DND-41 (cell line): ENCODE results near the gene IGSF21.

Source experiments
- ATAC-seq: fragments of 200-7000 bp; cut with Tn5 transposase; 3 replicates; pipeline ENCODE4 v1.9.1; 2021; ENCODE audit warnings: low read depth; ENCODE audit not compliant: insufficient read depth
- DNase-seq: peaks from one replicate; pipeline ENCODE4 v3.0.0-alpha.2; 2020
- H2AFZ ChIP-seq: 2 replicates; pipeline ENCODE4 v1.6.0; 2012; ENCODE audit warnings: low read depth, low read length
- H3K27ac ChIP-seq: 2 replicates; pipeline ENCODE4 v1.5.1; 2012; ENCODE audit warnings: low read length, inconsistent platforms
- H3K27me3 ChIP-seq: fragments of 200-600 bp; sonication (generic); 2 replicates; pipeline ENCODE4 v1.6.0; 2012; ENCODE audit warnings: low read length, mild to moderate bottlenecking, inconsistent platforms; ENCODE audit not compliant: insufficient read depth, poor library complexity
- H3K36me3 ChIP-seq: 2 replicates; pipeline ENCODE4 v1.5.1; 2012; ENCODE audit warnings: low read length, inconsistent platforms; ENCODE audit not compliant: insufficient read depth
- H3K4me1 ChIP-seq: 2 replicates; pipeline ENCODE4 v1.5.1; 2012; ENCODE audit warnings: mild to moderate bottlenecking, low read length; ENCODE audit not compliant: insufficient read depth
- H3K4me2 ChIP-seq: 2 replicates; pipeline ENCODE4 v1.6.0; 2012; ENCODE audit warnings: mild to moderate bottlenecking, moderate library complexity, low read length, inconsistent platforms; ENCODE audit not compliant: insufficient read depth
- H3K4me3 ChIP-seq, 2 experiments: fragments of 200-600 bp in 1 of 2; shearing (Covaris generic) in 1 of 2; 2 replicates each; pipeline ENCODE4 v1.5.1; 2012 to 2016; ENCODE audit warnings: inconsistent platforms in 2 of 2, low read length in 2 of 2, mild to moderate bottlenecking in 2 of 2, low read depth in 1 of 2, moderate library complexity in 1 of 2
- H3K79me2 ChIP-seq: 2 replicates; pipeline ENCODE4 v1.6.0; 2012; ENCODE audit warnings: low read length, inconsistent platforms; ENCODE audit not compliant: insufficient read depth
- H3K9ac ChIP-seq: 2 replicates; pipeline ENCODE4 v1.6.0; 2012; ENCODE audit warnings: low read depth, mild to moderate bottlenecking, inconsistent platforms, low read length, moderate library complexity
- H3K9me3 ChIP-seq: 2 replicates; pipeline ENCODE4 v1.5.1; 2012; ENCODE audit warnings: low read length, moderate library complexity, mild to moderate bottlenecking, inconsistent platforms; ENCODE audit not compliant: insufficient read depth, severe bottlenecking
- H4K20me1 ChIP-seq: 2 replicates; pipeline ENCODE4 v1.6.0; 2012; ENCODE audit warnings: low read length; ENCODE audit not compliant: insufficient read depth
- CTCF ChIP-seq: IDR thresholded peaks from 2 replicates; pipeline ENCODE4 v1.5.1; 2012; ENCODE audit warnings: borderline replicate concordance, low read length, moderate library complexity, mild to moderate bottlenecking; ENCODE audit not compliant: poor library complexity, severe bottlenecking; ENCODE audit errors: extremely low read depth
- EZH2 ChIP-seq: IDR thresholded peaks from 3 replicates; pipeline ENCODE4 v1.6.1; 2012; ENCODE audit warnings: borderline replicate concordance, low read depth, mild to moderate bottlenecking, moderate library complexity, low read length, inconsistent platforms; ENCODE audit not compliant: severe bottlenecking

IGSF21 gene

GRCh38 chr1:18128298-18128697 lies 20.7 kb downstream of the IGSF21 start:
- DNase-seq (no peak), ATAC-seq (no peak)
- H3K9ac ChIP-seq: no peak overlapping the region
- H3K27ac ChIP-seq: no peak overlapping the region
- H3K9me3 ChIP-seq: no peaks in the 10 kb centered on the region
- H3K4me2 ChIP-seq: no peak overlapping the region
- no peaks in the 10 kb centered on the region for H3K27me3 ChIP-seq
- H2AFZ ChIP-seq: no peak overlapping the region
- H3K4me3 ChIP-seq: no peak overlapping the region
- H3K4me1 ChIP-seq: no peaks in the 10 kb centered on the region
- no peaks in the 10 kb centered on the region for H3K79me2 ChIP-seq
- no peaks in the 10 kb centered on the region for H3K36me3 ChIP-seq
- H4K20me1 ChIP-seq: peaks cover 2% of the 10 kb centered on the region; the same call in 1 of the 2 replicates
- TF ChIP-seq CTCF (no peak), EZH2 (no peak)

GRCh38 chr1:18130356-18130755 lies 22.8 kb downstream of the IGSF21 start:
- no peaks in the 10 kb centered on the region for H3K36me3 ChIP-seq
- H3K9ac ChIP-seq: no peak overlapping the region
- H3K27me3 ChIP-seq: no peaks in the 10 kb centered on the region
- no peaks in the 10 kb centered on the region for H3K79me2 ChIP-seq
- no peaks in the 10 kb centered on the region for H3K9me3 ChIP-seq
- H3K4me3 ChIP-seq: no peak overlapping the region
- no peak for DNase-seq
- no peaks in the 10 kb centered on the region for H3K4me1 ChIP-seq
- no peak overlapping the region for H2AFZ ChIP-seq
- H3K27ac ChIP-seq: no peak overlapping the region
- TF ChIP-seq EZH2 (no peak), CTCF (no peak)
- no peak overlapping the region for H3K4me2 ChIP-seq
- H4K20me1 ChIP-seq: peaks cover 2% of the 10 kb centered on the region; the same call in 1 of the 2 replicates
- ATAC-seq: no peak

- Histone ChIP-seq H3K4me1 (no peaks in the 10 kb centered on the region), H3K27me3 (no peaks in the 10 kb centered on the region), H3K9ac (no peak overlapping the region), H3K4me3 (no peak overlapping the region), H3K36me3 (no peaks in the 10 kb centered on the region), H3K9me3 (no peaks in the 10 kb centered on the region), H3K79me2 (no peaks in the 10 kb centered on the region), H3K4me2 (no peak overlapping the region), H2AFZ (no peak overlapping the region), H4K20me1 (peaks cover 2% of the 10 kb centered on the region; the same call in 1 of the 2 replicates), H3K27ac (no peak overlapping the region)
- no peak for TF ChIP-seq EZH2
- no peak for TF ChIP-seq CTCF
- ATAC-seq (no peak), DNase-seq (no peak)
Observed at GRCh38 chr1:18132022-18132710, 24.6 kb downstream of the IGSF21 start.
